Neuronal stem cell (in vitro differentiated cells): Measurements from ENCODE around the gene CLDN9.

ENCODE experiments used
- DNase-seq: peaks from one replicate; pipeline ENCODE4 v3.0.0-alpha.2; 2013; ENCODE audit warnings: low spot score
- H2AFZ ChIP-seq: one replicate; pipeline ENCODE4 v1.6.1; 2013; ENCODE audit warnings: mild to moderate bottlenecking, low read length, inconsistent platforms
- H2AK5ac ChIP-seq: 2 replicates; pipeline ENCODE4 v1.6.1; 2013; ENCODE audit warnings: low read depth, mild to moderate bottlenecking, inconsistent platforms, low read length, moderate library complexity, mixed read lengths
- H2BK120ac ChIP-seq: 2 replicates; pipeline ENCODE4 v1.6.1; 2013; ENCODE audit warnings: low read depth, mild to moderate bottlenecking, inconsistent platforms, low read length, moderate library complexity, mixed read lengths
- H2BK12ac ChIP-seq: one replicate; pipeline ENCODE4 v1.6.1; 2013; ENCODE audit warnings: low read length, inconsistent platforms
- H2BK15ac ChIP-seq: 2 replicates; pipeline ENCODE4 v1.6.1; 2013; ENCODE audit warnings: mild to moderate bottlenecking, low read length, inconsistent platforms, mixed read lengths
- H2BK5ac ChIP-seq: one replicate; pipeline ENCODE4 v1.6.1; 2013; ENCODE audit warnings: inconsistent platforms, mild to moderate bottlenecking, low read length, moderate library complexity
- H3K14ac ChIP-seq: one replicate; pipeline ENCODE4 v1.6.1; 2013; ENCODE audit warnings: low read length, inconsistent platforms
- H3K18ac ChIP-seq: 2 replicates; pipeline ENCODE4 v1.6.1; 2013; ENCODE audit warnings: low read length, inconsistent platforms
- H3K23ac ChIP-seq: 2 replicates; pipeline ENCODE4 v1.6.1; 2013; ENCODE audit warnings: low read depth, mild to moderate bottlenecking, mixed read lengths, low read length, inconsistent platforms; ENCODE audit not compliant: poor library complexity
- H3K27ac ChIP-seq: replicated peaks from 3 replicates; pipeline ENCODE4 v1.5.1; 2013; ENCODE audit warnings: low read length, inconsistent platforms
- H3K27me3 ChIP-seq, 3 experiments: 2 replicates each; pipeline ENCODE4 v1.6.1; 2013; ENCODE audit warnings: low read length in 3 of 3, mild to moderate bottlenecking in 2 of 3, inconsistent platforms in 1 of 3, low read depth in 1 of 3, mixed read lengths in 1 of 3, moderate library complexity in 1 of 3; ENCODE audit not compliant: control insufficient read depth in 3 of 3, insufficient read depth in 3 of 3
- H3K36me3 ChIP-seq, 2 donors: replicated peaks in 1 of 2; 2 replicates each; pipeline ENCODE4 v1.6.1; 2013; ENCODE audit warnings: low read length in 2 of 2; ENCODE audit not compliant: control insufficient read depth in 2 of 2, insufficient read depth in 2 of 2
- H3K4ac ChIP-seq: 2 replicates; pipeline ENCODE4 v1.6.1; 2013; ENCODE audit warnings: inconsistent platforms, mild to moderate bottlenecking, low read length, moderate library complexity
- H3K4me1 ChIP-seq, 2 donors: 1 replicate in 1 of 2; 2 replicates in 1 of 2; pipeline ENCODE4 v1.6.1; 2013; ENCODE audit warnings: low read length in 2 of 2, low read depth in 1 of 2; ENCODE audit not compliant: control insufficient read depth in 2 of 2, insufficient read depth in 1 of 2
- H3K4me2 ChIP-seq: one replicate; pipeline ENCODE4 v1.6.1; 2013; ENCODE audit warnings: mild to moderate bottlenecking, low read length, inconsistent platforms; ENCODE audit not compliant: insufficient read depth, poor library complexity, severe bottlenecking
- H3K4me3 ChIP-seq, 2 donors: 2 replicates each; pipeline ENCODE4 v1.5.1; 2013; ENCODE audit warnings: low read length in 2 of 2, mild to moderate bottlenecking in 2 of 2, inconsistent platforms in 1 of 2, moderate library complexity in 1 of 2
- H3K79me1 ChIP-seq: one replicate; pipeline ENCODE4 v1.6.1; 2013; ENCODE audit warnings: low read depth, mild to moderate bottlenecking, inconsistent platforms, low read length, moderate library complexity
- H3K9ac ChIP-seq: one replicate; pipeline ENCODE4 v1.6.1; 2013; ENCODE audit warnings: mild to moderate bottlenecking, low read depth, low read length, inconsistent platforms; ENCODE audit not compliant: poor library complexity
- H3K9me3 ChIP-seq, 2 donors: replicated peaks in 1 of 2; 2 replicates each; pipeline versions ENCODE3 to v1.6.1; 2013; ENCODE audit warnings: low read length in 2 of 2, mild to moderate bottlenecking in 2 of 2, inconsistent platforms in 1 of 2, low read depth in 1 of 2, mixed read lengths in 1 of 2, moderate library complexity in 1 of 2; ENCODE audit not compliant: control insufficient read depth in 2 of 2, insufficient read depth in 1 of 2
- H4K8ac ChIP-seq: one replicate; pipeline ENCODE4 v1.6.1; 2013; ENCODE audit warnings: low read depth, mild to moderate bottlenecking, inconsistent platforms, low read length, moderate library complexity
- H4K91ac ChIP-seq: one replicate; pipeline ENCODE4 v1.6.1; 2013; ENCODE audit warnings: low read length, low read depth, mild to moderate bottlenecking, inconsistent platforms; ENCODE audit not compliant: poor library complexity
- WGBS, 2 donors: extraction: QIAGEN DNeasy Blood & Tissue Kit; methylation state at CpG; one replicate each; pipeline ENCODE4 v1.1.7; 2013; ENCODE audit warnings: missing lambda C conversion rate in 2 of 2, mixed read lengths in 1 of 2; ENCODE audit not compliant: insufficient read length in 2 of 2, insufficient replicate concordance in 1 of 2; ENCODE audit errors: extremely low coverage in 2 of 2; 5-methylcytosine and 5-hydroxymethylcytosine counted together

The CLDN9 gene

GRCh38 chr16:3013998-3014690 lies 1.4 kb downstream of the CLDN9 start:
- DNase-seq, result no peak
- no peak overlapping the region for H3K4me3 ChIP-seq
- no peak overlapping the region for H2AFZ ChIP-seq
- H3K4me1 ChIP-seq, result peaks cover 11 to 14% of the 10 kb centered on the region in 2 donors
- H3K4me2 ChIP-seq, result no peak overlapping the region
- no peak overlapping the region for H4K8ac ChIP-seq
- H3K27ac ChIP-seq, result no peak overlapping the region
- peak overlapping the region; percentile 31 for H2BK120ac ChIP-seq
- no peak overlapping the region for H3K9ac ChIP-seq
- H2AK5ac ChIP-seq, result peak overlapping the region; percentile 90
- H3K79me1 ChIP-seq, result peaks cover 3% of the 10 kb centered on the region
- no peak overlapping the region for H3K4ac ChIP-seq
- no peak overlapping the region for H4K91ac ChIP-seq
- H3K36me3 ChIP-seq, result no peaks in the 10 kb centered on the region
- no peaks in the 10 kb centered on the region for H3K9me3 ChIP-seq
- peak overlapping the region; percentile 64 for H3K18ac ChIP-seq
- H3K27me3 ChIP-seq, result peaks cover 9 to 75% (median 47%) of the 10 kb centered on the region in 3 experiments
- H2BK12ac ChIP-seq, result no peak overlapping the region
- no CpG with 5 or more reads among the region's 12 CpGs for WGBS, 2 donors
- peak overlapping the region; percentile 97 for H3K23ac ChIP-seq
- peak overlapping the region; percentile 81 for H2BK15ac ChIP-seq
- peak overlapping the region; percentile 82 for H2BK5ac ChIP-seq
- H3K14ac ChIP-seq, result no peak overlapping the region

- peaks cover 5 to 14% of the 10 kb centered on the region in 2 donors for H3K4me1 ChIP-seq
- no peak overlapping the region for H4K91ac ChIP-seq
- H3K79me1 ChIP-seq, result peaks cover 6% of the 10 kb centered on the region
- no peak overlapping the region for H3K4ac ChIP-seq
- no peak overlapping the region for H3K23ac ChIP-seq
- H2BK120ac ChIP-seq, result no peak overlapping the region
- no peak overlapping the region for H2AFZ ChIP-seq
- no peak overlapping the region for H3K14ac ChIP-seq
- H3K27ac ChIP-seq, result no peak overlapping the region
- no CpG with 5 or more reads among the region's 6 CpGs for WGBS, 2 donors
- peaks cover 9 to 68% (median 40%) of the 10 kb centered on the region in 3 experiments for H3K27me3 ChIP-seq
- no peak overlapping the region for H2BK12ac ChIP-seq
- H2BK5ac ChIP-seq, result no peak overlapping the region
- peak overlapping the region; percentile 46 for H2AK5ac ChIP-seq
- no peak overlapping the region for H2BK15ac ChIP-seq
- H3K4me3 ChIP-seq, result no peak overlapping the region
- H4K8ac ChIP-seq, result no peak overlapping the region
- DNase-seq, result no peak
- H3K36me3 ChIP-seq, result no peaks in the 10 kb centered on the region
- H3K4me2 ChIP-seq, result no peak overlapping the region
- no peak overlapping the region for H3K18ac ChIP-seq
- H3K9me3 ChIP-seq, result no peaks in the 10 kb centered on the region
- no peak overlapping the region for H3K9ac ChIP-seq
These were observed 2.2 kb downstream of the CLDN9 start for GRCh38 chr16:3014971-3015370.

- Histone ChIP-seq H3K23ac (no peak overlapping the region), H3K9ac (no peak overlapping the region), H3K4me2 (no peak overlapping the region), H3K27me3 (peaks cover 9 to 60% (median 35%) of the 10 kb centered on the region in 3 experiments), H3K14ac (no peak overlapping the region), H4K8ac (no peak overlapping the region), H2BK5ac (no peak overlapping the region), H3K79me1 (peaks cover 6% of the 10 kb centered on the region), H2BK15ac (no peak overlapping the region), H3K18ac (peak overlapping the region; percentile 22), H3K36me3 (no peaks in the 10 kb centered on the region), H2BK120ac (no peak overlapping the region), H3K4me1 (peaks cover 2 to 13% of the 10 kb centered on the region in 2 donors), H2BK12ac (peak overlapping the region; percentile 84), H2AFZ (no peak overlapping the region), H3K4me3 (no peak overlapping the region), H3K27ac (no peak overlapping the region), H4K91ac (no peak overlapping the region), H2AK5ac (no peak overlapping the region), H3K4ac (no peak overlapping the region), H3K9me3 (no peaks in the 10 kb centered on the region)
- no peak for DNase-seq
- no CpG with 5 or more reads among the region's 13 CpGs for WGBS, 2 donors
These were observed 3.3 kb downstream of the CLDN9 start for GRCh38 chr16:3015865-3016521.

GRCh38 chr16:3017344-3017743 lies 4.6 kb downstream of the CLDN9 start:
- H3K4me3 ChIP-seq, result peak overlapping the region in 1 of 2 donors; percentile 76
- H2BK120ac ChIP-seq, result no peak overlapping the region
- H2BK12ac ChIP-seq, result no peak overlapping the region
- peak overlapping the region; percentile 36 for H2AK5ac ChIP-seq
- H3K4ac ChIP-seq, result no peak overlapping the region
- H3K9me3 ChIP-seq, result no peaks in the 10 kb centered on the region
- H3K27ac ChIP-seq, result no peak overlapping the region
- WGBS, 2 donors, result no CpG with 5 or more reads among the region's 20 CpGs
- peaks cover 6% of the 10 kb centered on the region for H3K79me1 ChIP-seq
- no peak for DNase-seq
- no peak overlapping the region for H3K23ac ChIP-seq
- peak overlapping the region; percentile 83 for H2BK15ac ChIP-seq
- H3K14ac ChIP-seq, result peak overlapping the region; percentile 38
- no peaks in the 10 kb centered on the region for H3K36me3 ChIP-seq
- peak overlapping the region; percentile 85 for H3K18ac ChIP-seq
- H3K27me3 ChIP-seq, result peaks cover 7 to 47% (median 26%) of the 10 kb centered on the region in 3 experiments
- H3K9ac ChIP-seq, result no peak overlapping the region
- no peak overlapping the region for H4K91ac ChIP-seq
- H2AFZ ChIP-seq, result no peak overlapping the region
- peak overlapping the region; percentile 39 for H2BK5ac ChIP-seq
- H4K8ac ChIP-seq, result no peak overlapping the region
- peak overlapping the region; percentile 84 for H3K4me2 ChIP-seq
- peaks cover 11 to 18% of the 10 kb centered on the region in 2 donors for H3K4me1 ChIP-seq
